WI38 (cell line): ENCODE data around the gene GLIS2.
"Not testable (repeated sequence)": the region's sequence is repeated elsewhere in the genome, so short reads cannot be mapped to it uniquely, and the experiment has no call there.

Experiments
- H3K4me3 ChIP-seq: 2 replicates; pipeline ENCODE4 v1.5.1; 2011; ENCODE audit warnings: low read depth, mild to moderate bottlenecking, control low read depth, low read length
- CTCF ChIP-seq: IDR thresholded peaks from 2 replicates; pipeline ENCODE4 v1.5.1; 2012; ENCODE audit warnings: low read depth, mild to moderate bottlenecking, control low read depth, low read length

The GLIS2 gene

DNA sequence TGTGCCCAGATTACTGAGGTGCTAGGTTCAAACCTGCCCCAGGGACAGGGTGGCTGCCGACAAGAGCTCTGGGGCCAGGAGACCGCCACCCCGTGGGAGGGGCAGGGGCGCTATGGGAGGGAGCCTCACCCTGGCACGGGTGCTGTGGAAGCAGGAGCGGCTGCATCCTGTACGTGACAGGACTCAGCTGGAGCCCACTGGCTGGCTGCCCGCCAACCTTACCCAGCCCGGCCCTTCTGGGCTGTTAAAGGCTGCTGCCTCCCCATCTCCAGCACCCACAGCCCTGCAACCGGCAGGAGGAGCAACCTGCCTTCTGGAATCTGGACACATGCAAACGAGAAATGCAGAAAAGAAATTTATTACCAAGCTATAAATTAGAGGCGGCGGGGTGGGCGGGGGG, 24.0 kb downstream of the GLIS2 start:
- TF ChIP-seq CTCF: no peak; the same call in 1 of the 2 replicates
- H3K4me3 ChIP-seq: no peak overlapping the region

DNA sequence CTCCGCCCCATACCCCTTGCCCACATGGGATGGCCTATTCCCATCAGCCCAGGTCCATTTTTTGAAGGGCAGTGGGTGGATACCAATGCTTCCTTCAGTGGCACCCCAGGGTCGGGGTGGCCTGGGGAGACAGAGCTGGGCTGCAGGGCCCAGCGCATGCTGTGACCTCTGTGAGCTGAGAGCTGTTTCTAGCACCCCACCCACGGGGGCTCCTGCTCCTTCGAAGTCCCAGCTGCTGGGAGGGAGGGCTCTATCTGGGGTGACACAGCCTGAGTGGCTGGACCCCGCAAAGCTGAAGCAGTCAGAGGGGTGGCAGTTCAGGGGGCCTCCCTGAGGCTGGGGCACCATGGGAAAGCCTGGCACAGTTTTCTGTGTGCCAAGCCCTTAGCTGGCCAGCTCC, 24.6 kb downstream of the GLIS2 start:
- TF ChIP-seq CTCF: no peak
- no peak overlapping the region for H3K4me3 ChIP-seq

DNA sequence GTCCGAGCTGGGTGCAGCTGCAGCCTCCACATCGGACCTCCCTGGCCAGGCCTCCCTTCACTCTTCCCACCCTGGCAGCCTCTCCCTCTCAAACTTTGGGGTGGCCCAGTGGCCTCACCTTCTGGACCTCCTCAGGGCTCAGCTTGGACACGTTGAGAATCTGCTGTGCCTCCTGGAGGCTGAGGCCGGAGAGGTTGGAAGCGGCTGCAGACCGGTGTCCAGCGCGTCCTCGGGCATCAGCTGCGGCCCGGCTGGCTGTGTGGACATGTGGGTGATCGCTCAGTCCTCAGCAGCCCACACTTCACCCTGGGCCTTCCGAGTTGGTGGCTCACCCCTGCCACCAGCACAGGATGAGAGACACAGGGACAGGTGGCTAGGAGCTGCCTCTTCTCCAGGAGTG, 25.4 kb downstream of the GLIS2 start:
- no peak for TF ChIP-seq CTCF

GRCh38 chr16:4342866-4343744, 27.2 kb downstream of the GLIS2 start:
- no peak overlapping the region for H3K4me3 ChIP-seq

More for the DNA sequence above, 25.4 kb downstream of the GLIS2 start:
- H3K4me3 ChIP-seq: no peak overlapping the region

GRCh38 chr16:4344300-4344982, 28.6 kb downstream of the GLIS2 start:
- not testable (repeated sequence) for H3K4me3 ChIP-seq

More at GRCh38 chr16:4342866-4343744, 27.2 kb downstream of the GLIS2 start:
- no peak for TF ChIP-seq CTCF

DNA sequence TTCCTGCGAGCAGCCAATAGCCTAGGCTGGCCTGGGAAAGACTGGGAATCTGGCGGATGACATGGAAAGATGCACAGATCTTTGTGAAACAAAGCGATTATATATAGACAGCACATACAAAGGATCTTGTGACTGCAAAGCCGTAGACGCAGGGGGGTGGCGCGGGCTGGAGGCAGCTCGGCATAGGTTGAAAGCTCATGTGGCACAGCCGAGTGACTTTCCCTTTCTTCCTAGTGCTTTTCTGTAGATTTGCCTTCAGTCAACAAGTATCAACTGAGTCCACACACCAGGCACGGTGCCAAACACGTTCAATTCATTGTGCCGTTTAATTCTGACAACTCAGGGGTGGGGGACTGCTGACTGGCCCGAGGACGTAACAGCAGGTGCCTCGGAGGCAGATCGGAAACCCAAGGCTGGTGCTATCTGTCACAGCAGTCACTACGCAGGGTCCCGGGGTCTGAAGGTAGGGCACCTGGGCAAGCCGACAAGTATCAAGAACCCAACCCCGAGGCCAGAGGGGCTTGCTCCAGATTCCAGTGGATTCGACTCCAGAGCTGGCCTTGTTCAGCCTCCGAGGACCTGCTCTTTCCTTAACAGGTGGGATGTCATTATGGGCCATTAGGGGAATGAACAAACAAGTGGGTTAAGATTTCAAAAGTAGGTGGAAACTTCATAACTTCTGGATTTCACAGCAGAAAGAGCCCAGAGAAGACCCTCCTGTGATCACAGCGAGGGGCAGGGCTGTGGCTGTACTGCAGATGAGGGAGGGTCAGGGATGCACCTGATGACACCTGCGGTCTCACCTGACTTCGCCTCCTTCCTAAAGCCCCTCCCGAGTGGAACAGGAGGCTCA, 29.3 kb downstream of the GLIS2 start:
- no peak overlapping the region for H3K4me3 ChIP-seq

More for the DNA sequence above, 29.3 kb downstream of the GLIS2 start:
- TF ChIP-seq CTCF: no peak
